Stimulated activated CD8-positive, alpha-beta memory T cell treated with anti-CD3 and anti-CD28 coated beads, Interleukin-7, amount 100 ng/mL, for 48 hours (primary cell): ENCODE data around the gene PTPRD.
"Not testable (repeated sequence)": the region's sequence is repeated elsewhere in the genome, so short reads cannot be mapped to it uniquely, and the experiment has no call there.

Experiments used
- DNase-seq, 2 donors: peaks; one replicate each; pipeline ENCODE4 v3.0.0-alpha.2; 2020; ENCODE audit warnings: low read depth in 1 of 2; ENCODE audit errors: extremely low read depth in 1 of 2

The PTPRD gene

GRCh38 chr9:8943392-8943791, 1669.4 kb downstream of the PTPRD start:
- no peak for DNase-seq

GRCh38 chr9:8940650-8941049, 1672.2 kb downstream of the PTPRD start:
- no peak for DNase-seq

GRCh38 chr9:8926461-8926860, 1686.3 kb downstream of the PTPRD start:
- DNase-seq = no peak

- no peak for DNase-seq
Observed at GRCh38 chr9:8924562-8924961, 1688.2 kb downstream of the PTPRD start.

GRCh38 chr9:8920478-8921183, 1692.2 kb downstream of the PTPRD start:
- DNase-seq = not testable (repeated sequence)

GRCh38 chr9:8917956-8918739, 1694.7 kb downstream of the PTPRD start:
- no peak for DNase-seq

GRCh38 chr9:8916771-8917170, 1696.0 kb downstream of the PTPRD start:
- no peak for DNase-seq

GRCh38 chr9:8907868-8908267, 1704.9 kb downstream of the PTPRD start:
- DNase-seq = no peak

GRCh38 chr9:8905731-8906130, 1707.1 kb downstream of the PTPRD start:
- DNase-seq = no peak

- DNase-seq = no peak
Observed at GRCh38 chr9:8904771-8905515, 1707.9 kb downstream of the PTPRD start.

GRCh38 chr9:8903077-8903476, 1709.7 kb downstream of the PTPRD start:
- DNase-seq = no peak

GRCh38 chr9:8901146-8901545, 1711.7 kb downstream of the PTPRD start:
- DNase-seq = no peak

- no peak for DNase-seq
Observed at GRCh38 chr9:8899511-8899910, 1713.3 kb downstream of the PTPRD start.

GRCh38 chr9:8895861-8896224, 1717.0 kb downstream of the PTPRD start:
- no peak for DNase-seq

GRCh38 chr9:8895106-8895860, 1717.5 kb downstream of the PTPRD start:
- no peak for DNase-seq

GRCh38 chr9:8890695-8891094, 1722.1 kb downstream of the PTPRD start:
- DNase-seq = no peak

- DNase-seq = no peak
Observed at GRCh38 chr9:8889100-8889499, 1723.7 kb downstream of the PTPRD start.

GRCh38 chr9:8888591-8888990, 1724.2 kb downstream of the PTPRD start:
- no peak for DNase-seq

GRCh38 chr9:8887369-8887768, 1725.4 kb downstream of the PTPRD start:
- DNase-seq = no peak

- no peak for DNase-seq
Observed at GRCh38 chr9:8883321-8883720, 1729.5 kb downstream of the PTPRD start.

GRCh38 chr9:8880060-8880459, 1732.7 kb downstream of the PTPRD start:
- no peak for DNase-seq
